Measurements from ENCODE around the gene PLEKHH1.

PLEKHH1 gene

DNA sequence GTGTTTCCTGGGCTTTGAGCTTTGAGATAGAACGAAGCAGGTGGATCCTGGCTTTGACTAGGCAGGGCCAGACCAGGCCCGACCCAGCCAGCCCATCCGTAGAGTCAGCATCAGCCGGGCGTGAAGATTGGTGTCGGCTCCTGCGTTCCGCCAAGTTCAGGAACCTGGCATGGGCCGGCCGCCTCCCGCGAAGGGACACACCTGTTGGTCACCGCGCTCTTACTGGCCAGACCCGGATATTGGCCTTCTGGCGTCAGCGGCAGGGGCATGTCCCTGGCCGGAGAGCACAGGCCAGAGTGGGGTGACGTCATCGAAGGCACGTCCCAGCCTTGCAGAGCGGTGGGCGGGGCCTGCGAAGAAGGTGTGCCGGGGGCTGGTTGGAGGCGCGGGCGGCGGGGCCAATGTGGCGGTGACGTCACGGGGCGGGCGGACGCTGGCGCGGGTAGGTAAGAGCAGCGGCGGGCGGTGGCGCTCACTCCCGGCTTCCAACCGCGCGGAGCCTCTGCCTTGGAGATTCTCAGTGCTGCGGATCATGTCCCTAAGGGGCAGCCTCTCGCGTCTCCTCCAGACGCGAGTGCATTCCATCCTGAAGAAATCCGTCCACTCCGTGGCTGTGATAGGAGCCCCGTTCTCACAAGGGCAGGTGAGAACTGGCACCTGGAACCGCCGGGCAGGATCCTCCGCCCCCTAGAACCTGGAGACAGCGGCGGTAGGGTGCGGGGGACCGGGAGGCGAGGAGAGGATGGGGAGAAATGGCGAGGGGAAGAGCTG is 86.5 kb downstream of the PLEKHH1 start, which contains the start of gene ARG2:
Gene ARG2 (plus strand): TSS at position 475 of the 771 bp plus-strand sequence. CDS start 58 bp downstream, at position 533.
- CTCF ChIA-PET: interaction anchor here (0.6 to 3.9 kb wide), 25 partner anchors 8 to 880 kb away, joined by 3 to 47 read pairs (median 3); partner anchors contain the start of genes ATP6V1D and EIF2S1
- H3K4me1 ChIP-seq (ENCODE audit: control insufficient read depth, insufficient read depth, low read length): peaks cover 13% of the 10 kb centered on the region
- peak within 1 kb of the TSS; percentile 38; the same call in 1 of the 2 replicates for H3K27ac ChIP-seq (ENCODE audit: extremely low read depth, low read depth, low read length)
- peak within 1 kb of the TSS; percentile 80 for H3K4me3 ChIP-seq (ENCODE audit: low read depth, low read length)
- POLR2A ChIA-PET: interaction anchor here (0.5 to 1.2 kb wide), 7 partner anchors 12 to 84 kb away, joined by 3 to 8 read pairs (median 4); partner anchors contain the start of genes PIGH and RDH11
- no peaks in the 10 kb centered on the region for H3K9me3 ChIP-seq (ENCODE audit: control insufficient read depth, insufficient read depth, low read depth, low read length)
- peaks cover 0 to 4% of the 10 kb centered on the region in 2 experiments; a peak in 1 of 3 replicates for H3K36me3 ChIP-seq (ENCODE audit: control insufficient read depth in 2 of 2, insufficient read depth in 1 of 2, low read length in 2 of 2)
- no peak for TF ChIP-seq ZNF174 (tag by site-specific recombination; IDR thresholded peaks at IDR 0.05)
- peak; percentile 48; the same call in 1 of the 2 replicates for TF ChIP-seq ZNF394 (tag by site-specific recombination; IDR thresholded peaks at IDR 0.05; ENCODE audit: borderline replicate concordance)
- no peak for TF ChIP-seq ZFP69B (tag by site-specific recombination; IDR thresholded peaks at IDR 0.05)
- peak; percentile 100 for TF ChIP-seq KLF10 (tag by site-specific recombination; IDR thresholded peaks at IDR 0.05)
- no peak for TF ChIP-seq ZNF138 (tag by site-specific recombination; IDR thresholded peaks at IDR 0.05; ENCODE audit: borderline replicate concordance)
- no peak for TF ChIP-seq SALL2 (tag by site-specific recombination; IDR thresholded peaks at IDR 0.05; ENCODE audit: borderline replicate concordance)
- 0 out of 2 replicates have a peak, but pooled peaks have one; percentile 4 for TF ChIP-seq ZNF623 (tag by site-specific recombination; IDR thresholded peaks at IDR 0.05)
- TF ChIP-seq MEIS1 (CRISPR knock-in tag; IDR thresholded peaks at IDR 0.05; ENCODE audit: borderline replicate concordance): no peak
- no peak for TF ChIP-seq ZNF140 (tag by site-specific recombination; IDR thresholded peaks at IDR 0.05)
- 0 out of 2 replicates have a peak, but pooled peaks have one; percentile 23 for TF ChIP-seq ZNF610 (tag by site-specific recombination; IDR thresholded peaks at IDR 0.05; ENCODE audit: borderline replicate concordance)
- peak; percentile 92 for TF ChIP-seq BCL11A (tag by site-specific recombination; IDR thresholded peaks at IDR 0.05; ENCODE audit: low read depth)
- TF ChIP-seq ZNF23 (tag by site-specific recombination; IDR thresholded peaks at IDR 0.05; ENCODE audit: borderline replicate concordance): no peak
- no peak for TF ChIP-seq ZNF664 (tag by site-specific recombination; IDR thresholded peaks at IDR 0.05)
- TF ChIP-seq TSHZ1 (tag by site-specific recombination; IDR thresholded peaks at IDR 0.05; ENCODE audit: borderline replicate concordance): peak; percentile 41; the same call in 1 of the 2 replicates
- no peak for TF ChIP-seq AEBP2 (tag by site-specific recombination; IDR thresholded peaks at IDR 0.05; ENCODE audit: borderline replicate concordance)
- peak; percentile 76; the same call in 1 of the 2 replicates for TF ChIP-seq ZNF391 (tag by site-specific recombination; IDR thresholded peaks at IDR 0.05; ENCODE audit: borderline replicate concordance, low read depth)
- TF ChIP-seq, protein P1, sequence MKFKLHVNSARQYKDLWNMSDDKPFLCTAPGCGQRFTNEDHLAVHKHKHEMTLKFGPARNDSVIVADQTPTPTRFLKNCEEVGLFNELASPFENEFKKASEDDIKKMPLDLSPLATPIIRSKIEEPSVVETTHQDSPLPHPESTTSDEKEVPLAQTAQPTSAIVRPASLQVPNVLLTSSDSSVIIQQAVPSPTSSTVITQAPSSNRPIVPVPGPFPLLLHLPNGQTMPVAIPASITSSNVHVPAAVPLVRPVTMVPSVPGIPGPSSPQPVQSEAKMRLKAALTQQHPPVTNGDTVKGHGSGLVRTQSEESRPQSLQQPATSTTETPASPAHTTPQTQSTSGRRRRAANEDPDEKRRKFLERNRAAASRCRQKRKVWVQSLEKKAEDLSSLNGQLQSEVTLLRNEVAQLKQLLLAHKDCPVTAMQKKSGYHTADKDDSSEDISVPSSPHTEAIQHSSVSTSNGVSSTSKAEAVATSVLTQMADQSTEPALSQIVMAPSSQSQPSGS (tag by site-specific recombination; IDR thresholded peaks at IDR 0.05; ENCODE audit: low read depth): peak; percentile 100
- peak; percentile 94 for TF ChIP-seq ZEB2 (tag by site-specific recombination; IDR thresholded peaks at IDR 0.05)
- no peak for TF ChIP-seq ZNF473 (tag by site-specific recombination; IDR thresholded peaks at IDR 0.05)
- peak; percentile 13; the same call in 1 of the 2 replicates for TF ChIP-seq ZNF660 (tag by site-specific recombination; IDR thresholded peaks at IDR 0.05)
- TF ChIP-seq ZNF76 (tag by site-specific recombination; IDR thresholded peaks at IDR 0.05; ENCODE audit: borderline replicate concordance, low read depth): peak; percentile 69; the same call in 1 of the 2 replicates
- TF ChIP-seq YY1 (tag by site-specific recombination; IDR thresholded peaks at IDR 0.05): no peak
- TF ChIP-seq, protein P2, sequence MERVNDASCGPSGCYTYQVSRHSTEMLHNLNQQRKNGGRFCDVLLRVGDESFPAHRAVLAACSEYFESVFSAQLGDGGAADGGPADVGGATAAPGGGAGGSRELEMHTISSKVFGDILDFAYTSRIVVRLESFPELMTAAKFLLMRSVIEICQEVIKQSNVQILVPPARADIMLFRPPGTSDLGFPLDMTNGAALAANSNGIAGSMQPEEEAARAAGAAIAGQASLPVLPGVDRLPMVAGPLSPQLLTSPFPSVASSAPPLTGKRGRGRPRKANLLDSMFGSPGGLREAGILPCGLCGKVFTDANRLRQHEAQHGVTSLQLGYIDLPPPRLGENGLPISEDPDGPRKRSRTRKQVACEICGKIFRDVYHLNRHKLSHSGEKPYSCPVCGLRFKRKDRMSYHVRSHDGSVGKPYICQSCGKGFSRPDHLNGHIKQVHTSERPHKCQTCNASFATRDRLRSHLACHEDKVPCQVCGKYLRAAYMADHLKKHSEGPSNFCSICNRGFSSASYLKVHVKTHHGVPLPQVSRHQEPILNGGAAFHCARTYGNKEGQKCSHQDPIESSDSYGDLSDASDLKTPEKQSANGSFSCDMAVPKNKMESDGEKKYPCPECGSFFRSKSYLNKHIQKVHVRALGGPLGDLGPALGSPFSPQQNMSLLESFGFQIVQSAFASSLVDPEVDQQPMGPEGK (tag by site-specific recombination; IDR thresholded peaks at IDR 0.05): peak; percentile 95
- TF ChIP-seq GFI1B (tag by site-specific recombination; IDR thresholded peaks at IDR 0.05): no peak
